ENCODE data around the gene CCDC73.
"Not testable (repeated sequence)": the region's sequence is repeated elsewhere in the genome, so short reads cannot be mapped to it uniquely, and the experiment has no call there.

The CCDC73 gene

GRCh38 chr11:32831221-32831620 lies 36.8 kb upstream of the CCDC73 start:
- no peak for DNase-seq (ENCODE audit: extremely low read depth, low read depth)
- TF ChIP-seq, protein P1, sequence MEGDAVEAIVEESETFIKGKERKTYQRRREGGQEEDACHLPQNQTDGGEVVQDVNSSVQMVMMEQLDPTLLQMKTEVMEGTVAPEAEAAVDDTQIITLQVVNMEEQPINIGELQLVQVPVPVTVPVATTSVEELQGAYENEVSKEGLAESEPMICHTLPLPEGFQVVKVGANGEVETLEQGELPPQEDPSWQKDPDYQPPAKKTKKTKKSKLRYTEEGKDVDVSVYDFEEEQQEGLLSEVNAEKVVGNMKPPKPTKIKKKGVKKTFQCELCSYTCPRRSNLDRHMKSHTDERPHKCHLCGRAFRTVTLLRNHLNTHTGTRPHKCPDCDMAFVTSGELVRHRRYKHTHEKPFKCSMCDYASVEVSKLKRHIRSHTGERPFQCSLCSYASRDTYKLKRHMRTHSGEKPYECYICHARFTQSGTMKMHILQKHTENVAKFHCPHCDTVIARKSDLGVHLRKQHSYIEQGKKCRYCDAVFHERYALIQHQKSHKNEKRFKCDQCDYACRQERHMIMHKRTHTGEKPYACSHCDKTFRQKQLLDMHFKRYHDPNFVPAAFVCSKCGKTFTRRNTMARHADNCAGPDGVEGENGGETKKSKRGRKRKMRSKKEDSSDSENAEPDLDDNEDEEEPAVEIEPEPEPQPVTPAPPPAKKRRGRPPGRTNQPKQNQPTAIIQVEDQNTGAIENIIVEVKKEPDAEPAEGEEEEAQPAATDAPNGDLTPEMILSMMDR (IDR thresholded peaks at IDR 0.05; ENCODE audit: low read depth, low read length) = no peak

GRCh38 chr11:32830796-32831195 lies 36.3 kb upstream of the CCDC73 start:
- DNase-seq (ENCODE audit: extremely low read depth, low read depth) = no peak
- TF ChIP-seq, protein P1 (IDR thresholded peaks at IDR 0.05; ENCODE audit: low read depth, low read length) = no peak

- DNase-seq (ENCODE audit: extremely low read depth, low read depth) = no peak
- TF ChIP-seq, protein P1 (IDR thresholded peaks at IDR 0.05; ENCODE audit: low read depth, low read length) = no peak
Measured at GRCh38 chr11:32830413-32830738, 35.9 kb upstream of the CCDC73 start.

- DNase-seq (ENCODE audit: extremely low read depth, low read depth) = no peak
Measured at GRCh38 chr11:32829680-32830412, 35.4 kb upstream of the CCDC73 start, which contains the start of gene PRRG4. TSS of gene PRRG4 (plus strand) at chr11:32829927. CDS start at chr11:32830530, 603 bp downstream.

DNA sequence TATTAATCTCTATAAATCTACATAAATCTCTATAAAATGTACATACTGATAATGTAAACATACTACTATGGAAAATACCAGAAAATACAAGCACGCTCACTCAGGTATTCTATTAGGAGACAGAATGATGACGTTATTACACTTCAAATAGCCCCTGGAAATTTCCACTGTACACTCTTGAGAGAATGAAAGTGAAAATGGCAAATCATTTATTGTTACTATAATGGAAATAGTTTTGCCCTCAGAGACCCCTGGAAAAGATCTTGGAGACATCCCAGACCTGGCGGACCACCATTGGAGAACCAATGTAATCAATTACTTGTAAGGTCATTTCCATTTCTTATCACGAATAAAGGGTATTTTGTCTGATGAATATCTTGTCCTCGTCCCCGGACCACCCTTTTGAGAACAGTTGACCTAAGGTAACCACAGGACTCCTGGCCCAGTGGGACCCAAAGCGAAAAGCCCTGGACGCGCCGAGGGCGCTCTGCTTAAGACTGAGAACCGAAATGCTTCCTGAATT lies 34.8 kb upstream of the CCDC73 start:
- TF ChIP-seq, protein P1 (IDR thresholded peaks at IDR 0.05; ENCODE audit: low read depth, low read length) = no peak
- no peak for DNase-seq (ENCODE audit: extremely low read depth, low read depth)

More at GRCh38 chr11:32829680-32830412, 35.4 kb upstream of the CCDC73 start, which contains the start of gene PRRG4:
- TF ChIP-seq, protein P1 (IDR thresholded peaks at IDR 0.05; ENCODE audit: low read depth, low read length) = no peak

DNA sequence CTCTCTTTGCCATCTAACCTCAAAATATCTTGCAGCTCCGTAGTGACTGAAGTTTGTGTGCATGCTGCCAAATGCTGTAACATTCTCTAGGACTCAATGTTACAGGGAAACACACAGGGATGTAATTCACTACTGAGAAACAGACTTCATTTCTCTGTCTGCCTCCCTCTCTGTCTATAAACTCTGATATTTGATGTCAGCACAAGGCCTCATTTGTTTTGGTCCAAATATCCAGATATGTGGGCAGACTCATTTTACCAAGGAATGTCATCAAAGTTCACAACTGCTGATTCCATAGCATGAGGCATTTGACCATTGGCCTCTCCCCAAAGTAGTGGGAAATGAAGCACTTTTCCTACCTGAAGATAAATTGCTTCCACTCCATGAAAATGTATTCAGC lies 32.8 kb upstream of the CCDC73 start:
- TF ChIP-seq, protein P1 (IDR thresholded peaks at IDR 0.05; ENCODE audit: low read depth, low read length) = no peak
- DNase-seq (ENCODE audit: extremely low read depth, low read depth) = no peak

DNA sequence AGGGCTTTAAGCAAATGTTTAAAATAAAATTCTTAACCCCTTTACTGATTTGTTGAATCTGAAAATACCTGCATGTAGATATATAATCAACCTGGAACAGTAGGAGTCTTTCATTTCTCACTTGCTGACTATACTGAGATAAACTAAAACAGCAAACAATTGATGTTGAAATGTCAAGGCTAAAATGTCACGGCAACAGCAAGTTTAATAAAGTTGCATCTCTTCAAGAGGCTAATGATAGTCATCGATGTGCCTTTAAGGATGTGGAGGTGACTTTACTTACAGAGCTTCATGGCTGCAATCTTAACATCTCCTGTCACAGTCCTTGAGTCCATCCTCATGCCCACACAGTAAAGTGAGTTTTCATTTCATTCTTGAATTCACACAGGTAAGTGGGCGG lies 31.7 kb upstream of the CCDC73 start:
- TF ChIP-seq, protein P1 (IDR thresholded peaks at IDR 0.05; ENCODE audit: low read depth, low read length) = no peak
- DNase-seq (ENCODE audit: extremely low read depth, low read depth) = no peak

- DNase-seq (ENCODE audit: extremely low read depth, low read depth) = not testable (repeated sequence)
Measured at GRCh38 chr11:32823617-32824016, 29.2 kb upstream of the CCDC73 start.
